Memory B cell (primary cell): ENCODE measurements around the gene FKBP2.

Experiments
- ATAC-seq: fragments of 150-1000 bp; cut with Tn5 transposase; 2 replicates; pipeline ENCODE4 v1.10.0; 2021; ENCODE audit warnings: low read depth, mild to moderate bottlenecking, moderate library complexity
- DNase-seq, 2 donors: peaks; one replicate each; pipeline ENCODE4 v3.0.0; 2022; ENCODE audit warnings: low spot score in 2 of 2
- H3K27ac Mint-ChIP-seq: one replicate; pipeline ENCODE4 v1.8.0; 2022; ENCODE audit warnings: mild to moderate bottlenecking, moderate library complexity, mixed read lengths
- H3K27me3 Mint-ChIP-seq: one replicate; pipeline ENCODE4 v1.8.0; 2022; ENCODE audit warnings: mixed read lengths
- H3K36me3 Mint-ChIP-seq: one replicate; pipeline ENCODE4 v1.8.0; 2022; ENCODE audit warnings: mild to moderate bottlenecking, mixed read lengths
- H3K4me1 Mint-ChIP-seq: one replicate; pipeline ENCODE4 v1.8.0; 2022; ENCODE audit warnings: mixed read lengths
- H3K4me3 Mint-ChIP-seq: one replicate; pipeline ENCODE4 v1.8.0; 2022; ENCODE audit warnings: mild to moderate bottlenecking, moderate library complexity, mixed read lengths
- H3K9me3 Mint-ChIP-seq: one replicate; pipeline ENCODE4 v1.8.0; 2022; ENCODE audit warnings: mixed read lengths

FKBP2 gene

DNA sequence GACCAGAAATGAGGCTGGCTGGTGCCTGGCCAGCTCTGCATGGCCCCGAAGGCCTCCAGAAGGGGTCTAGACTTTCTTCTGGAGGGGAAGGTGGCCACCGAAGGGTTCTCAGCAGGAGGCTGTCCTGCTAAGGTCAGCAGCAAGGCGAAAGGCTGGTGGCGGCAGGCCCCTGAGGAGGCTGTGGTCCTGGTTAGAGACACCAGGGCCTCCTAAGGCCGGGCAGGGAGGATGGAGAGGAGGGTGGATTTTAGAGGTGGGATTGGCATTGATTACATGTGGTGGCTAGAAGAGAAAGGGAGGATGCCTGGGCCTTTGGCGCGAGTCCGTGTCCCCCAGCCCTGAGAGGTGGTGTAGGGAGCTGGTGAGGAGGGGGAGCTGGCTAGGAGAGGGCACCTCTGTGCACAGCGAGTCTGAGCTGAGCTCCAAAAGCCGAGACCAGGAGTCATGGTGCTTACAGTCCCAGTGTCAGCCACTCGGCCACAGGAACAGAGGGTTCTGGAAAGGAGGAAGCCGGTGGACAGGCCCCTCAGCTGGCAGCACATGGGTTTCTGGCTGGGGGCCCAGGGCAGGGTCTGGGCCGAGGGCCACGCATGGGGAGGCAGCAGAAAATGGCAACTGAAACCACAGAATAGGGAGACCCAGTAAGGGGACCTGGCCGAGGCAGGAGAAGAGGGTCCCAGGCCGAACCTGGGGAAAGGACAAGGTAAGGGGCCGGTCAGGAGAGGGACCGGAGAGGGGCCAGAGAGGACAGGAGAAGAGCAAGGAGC lies 31.9 kb upstream of the FKBP2 start:
- Mint-ChIP-seq H3K36me3 (peaks cover 25% of the 10 kb centered on the region), H3K27me3 (no peaks in the 10 kb centered on the region), H3K4me3 (peak overlapping the region; percentile 58), H3K27ac (peak overlapping the region; percentile 86), H3K4me1 (peaks cover 43% of the 10 kb centered on the region), H3K9me3 (no peaks in the 10 kb centered on the region)
- no peak for DNase-seq
- ATAC-seq: no peak

- Mint-ChIP-seq H3K36me3 (peaks cover 21% of the 10 kb centered on the region), H3K4me1 (peaks cover 41% of the 10 kb centered on the region), H3K4me3 (no peak overlapping the region), H3K27me3 (no peaks in the 10 kb centered on the region), H3K27ac (no peak overlapping the region), H3K9me3 (no peaks in the 10 kb centered on the region)
- ATAC-seq (no peak), DNase-seq (no peak)
These were observed 31.4 kb upstream of the FKBP2 start for GRCh38 chr11:64209563-64209843.

DNA sequence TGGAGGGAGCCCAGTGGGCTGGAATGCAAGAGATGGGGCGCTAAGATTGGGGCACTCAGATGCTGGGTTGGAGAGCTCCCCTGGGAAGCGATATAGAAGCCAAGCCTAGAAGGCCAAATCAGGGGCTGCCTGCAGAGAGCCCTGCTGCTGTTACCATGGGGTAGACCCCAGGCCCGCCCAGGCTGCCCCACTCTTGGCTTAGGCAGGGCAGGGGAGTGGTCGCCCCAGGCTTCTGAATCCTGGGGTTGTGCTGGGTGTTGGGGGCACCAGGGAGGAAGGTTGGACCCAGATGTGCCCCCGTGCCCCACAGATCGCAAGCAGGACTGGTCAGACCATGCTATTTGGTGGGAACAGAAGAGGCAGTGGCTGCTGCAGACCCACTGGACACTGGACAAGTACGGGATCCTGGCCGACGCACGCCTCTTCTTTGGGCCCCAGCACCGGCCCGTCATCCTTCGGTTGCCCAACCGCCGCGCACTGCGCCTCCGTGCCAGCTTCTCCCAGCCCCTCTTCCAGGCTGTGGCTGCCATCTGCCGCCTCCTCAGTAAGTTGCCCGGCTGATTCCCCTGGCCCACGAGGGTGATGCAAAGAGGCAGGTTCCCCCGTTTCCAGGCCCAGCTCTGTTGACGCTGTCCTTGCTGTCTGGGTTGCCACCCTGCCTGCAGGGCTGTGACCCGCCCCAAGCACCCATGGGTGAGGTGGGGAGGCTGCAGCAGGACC lies 30.4 kb upstream of the FKBP2 start:
- no peak for ATAC-seq
- no peak overlapping the region for H3K27ac Mint-ChIP-seq
- no peaks in the 10 kb centered on the region for H3K27me3 Mint-ChIP-seq
- no peak overlapping the region for H3K4me3 Mint-ChIP-seq
- no peak for DNase-seq
- H3K4me1 Mint-ChIP-seq: peaks cover 38% of the 10 kb centered on the region
- H3K9me3 Mint-ChIP-seq: no peaks in the 10 kb centered on the region
- peaks cover 24% of the 10 kb centered on the region for H3K36me3 Mint-ChIP-seq

- H3K9me3 Mint-ChIP-seq: no peaks in the 10 kb centered on the region
- H3K27ac Mint-ChIP-seq: no peak overlapping the region
- H3K4me3 Mint-ChIP-seq: no peak overlapping the region
- ATAC-seq: no peak
- peaks cover 24% of the 10 kb centered on the region for H3K36me3 Mint-ChIP-seq
- DNase-seq: no peak
- peaks cover 34% of the 10 kb centered on the region for H3K4me1 Mint-ChIP-seq
- H3K27me3 Mint-ChIP-seq: no peaks in the 10 kb centered on the region
These were observed 29.6 kb upstream of the FKBP2 start for GRCh38 chr11:64211181-64211872.

- peaks cover 15% of the 10 kb centered on the region for H3K4me1 Mint-ChIP-seq
- H3K27me3 Mint-ChIP-seq: no peaks in the 10 kb centered on the region
- ATAC-seq (no peak), DNase-seq (no peak)
- peaks cover 24% of the 10 kb centered on the region for H3K36me3 Mint-ChIP-seq
- no peak overlapping the region for H3K4me3 Mint-ChIP-seq
- no peaks in the 10 kb centered on the region for H3K9me3 Mint-ChIP-seq
- H3K27ac Mint-ChIP-seq: peak overlapping the region; percentile 55
These were observed 24.0 kb upstream of the FKBP2 start for GRCh38 chr11:64216879-64217278.

DNA sequence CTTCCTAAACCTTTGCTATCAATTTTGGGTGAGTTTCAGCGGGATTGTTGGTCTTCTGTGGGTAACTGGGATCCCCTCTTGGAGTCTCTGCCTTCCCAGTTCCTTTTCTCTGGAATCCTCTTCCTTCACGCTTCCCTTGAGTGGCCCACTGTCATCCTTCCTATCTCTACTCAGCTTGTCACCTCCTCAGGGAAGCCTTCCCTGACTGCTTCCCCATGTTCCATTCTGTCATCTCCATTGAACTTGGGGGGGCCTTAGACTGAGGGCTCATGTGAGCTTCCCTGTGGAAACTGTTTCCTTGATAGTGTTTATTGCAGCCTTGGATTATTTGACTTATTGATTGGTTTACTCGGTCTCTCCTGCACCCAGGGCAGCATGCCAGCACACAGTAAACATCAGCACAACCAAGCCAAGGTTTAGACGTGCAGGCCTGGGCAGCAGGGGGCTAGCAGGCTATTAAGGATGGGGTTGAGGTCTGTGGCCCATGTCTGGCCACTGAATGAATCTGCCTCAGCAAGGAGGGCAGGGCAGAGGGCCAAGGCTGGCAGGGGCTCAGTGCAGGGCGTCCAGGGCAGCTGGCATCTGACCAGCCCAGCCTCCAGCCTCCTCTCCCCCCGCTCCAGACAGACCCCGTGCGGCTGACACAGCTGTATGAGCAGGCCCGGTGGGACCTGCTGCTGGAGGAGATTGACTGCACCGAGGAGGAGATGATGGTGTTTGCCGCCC lies 22.1 kb upstream of the FKBP2 start:
- peaks cover 5% of the 10 kb centered on the region for H3K4me1 Mint-ChIP-seq
- no peak overlapping the region for H3K4me3 Mint-ChIP-seq
- H3K27ac Mint-ChIP-seq: peak overlapping the region; percentile 14
- H3K27me3 Mint-ChIP-seq: no peaks in the 10 kb centered on the region
- DNase-seq (no peak), ATAC-seq (no peak)
- H3K36me3 Mint-ChIP-seq: peaks cover 15% of the 10 kb centered on the region
- no peaks in the 10 kb centered on the region for H3K9me3 Mint-ChIP-seq

DNA sequence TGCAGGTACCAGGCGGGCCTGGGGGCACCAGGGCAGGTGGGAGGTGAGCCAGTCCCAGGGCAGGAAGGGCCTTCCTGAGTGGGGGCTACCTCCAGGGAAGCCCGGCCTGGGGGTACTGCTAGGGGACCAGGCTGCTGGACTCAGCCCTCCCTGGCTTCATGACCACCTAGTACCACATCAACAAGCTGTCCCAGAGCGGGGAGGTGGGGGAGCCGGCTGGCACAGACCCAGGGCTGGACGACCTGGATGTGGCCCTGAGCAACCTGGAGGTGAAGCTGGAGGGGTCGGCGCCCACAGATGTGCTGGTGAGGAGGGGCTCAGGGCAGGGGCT lies 21.6 kb upstream of the FKBP2 start:
- H3K27me3 Mint-ChIP-seq: no peaks in the 10 kb centered on the region
- H3K9me3 Mint-ChIP-seq: no peaks in the 10 kb centered on the region
- H3K4me3 Mint-ChIP-seq: no peak overlapping the region
- ATAC-seq: no peak
- peaks cover 7% of the 10 kb centered on the region for H3K4me1 Mint-ChIP-seq
- DNase-seq: no peak
- H3K27ac Mint-ChIP-seq: no peak overlapping the region
- H3K36me3 Mint-ChIP-seq: peaks cover 14% of the 10 kb centered on the region

DNA sequence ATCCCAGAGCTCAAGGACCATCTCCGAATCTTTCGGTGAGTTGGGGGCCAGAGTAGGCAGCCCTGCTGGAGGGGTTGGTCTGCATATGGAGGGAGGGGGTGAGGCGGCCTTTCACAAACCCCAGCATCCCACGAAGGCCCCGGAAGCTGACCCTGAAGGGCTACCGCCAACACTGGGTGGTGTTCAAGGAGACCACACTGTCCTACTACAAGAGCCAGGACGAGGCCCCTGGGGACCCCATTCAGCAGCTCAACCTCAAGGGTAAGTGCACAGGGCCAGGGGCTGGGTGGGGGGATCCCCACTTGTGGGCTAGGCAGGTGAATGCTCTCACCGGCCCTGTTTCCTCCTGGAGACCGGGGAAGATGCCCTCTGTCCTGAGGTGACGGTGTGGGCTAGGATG lies 21.1 kb upstream of the FKBP2 start:
- no peaks in the 10 kb centered on the region for H3K9me3 Mint-ChIP-seq
- no peak overlapping the region for H3K4me3 Mint-ChIP-seq
- H3K27me3 Mint-ChIP-seq: no peaks in the 10 kb centered on the region
- ATAC-seq (no peak), DNase-seq (no peak)
- H3K36me3 Mint-ChIP-seq: peaks cover 14% of the 10 kb centered on the region
- no peak overlapping the region for H3K27ac Mint-ChIP-seq
- peaks cover 7% of the 10 kb centered on the region for H3K4me1 Mint-ChIP-seq

DNA sequence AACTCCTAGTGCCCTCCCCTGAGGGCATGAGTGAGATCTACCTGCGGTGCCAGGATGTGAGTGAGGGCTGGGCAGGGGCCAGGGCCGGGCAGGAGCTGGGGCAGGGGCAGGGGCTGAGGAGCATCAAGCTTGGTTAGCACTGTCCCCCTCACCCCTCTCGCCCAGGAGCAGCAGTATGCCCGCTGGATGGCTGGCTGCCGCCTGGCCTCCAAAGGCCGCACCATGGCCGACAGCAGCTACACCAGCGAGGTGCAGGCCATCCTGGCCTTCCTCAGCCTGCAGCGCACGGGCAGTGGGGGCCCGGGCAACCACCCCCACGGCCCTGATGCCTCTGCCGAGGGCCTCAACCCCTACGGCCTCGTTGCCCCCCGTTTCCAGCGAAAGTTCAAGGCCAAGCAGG lies 20.6 kb upstream of the FKBP2 start:
- Mint-ChIP-seq H3K27ac (no peak overlapping the region), H3K4me1 (peaks cover 9% of the 10 kb centered on the region), H3K27me3 (no peaks in the 10 kb centered on the region), H3K9me3 (no peaks in the 10 kb centered on the region), H3K4me3 (no peak overlapping the region), H3K36me3 (peaks cover 11% of the 10 kb centered on the region)
- ATAC-seq: no peak
- DNase-seq: no peak

DNA sequence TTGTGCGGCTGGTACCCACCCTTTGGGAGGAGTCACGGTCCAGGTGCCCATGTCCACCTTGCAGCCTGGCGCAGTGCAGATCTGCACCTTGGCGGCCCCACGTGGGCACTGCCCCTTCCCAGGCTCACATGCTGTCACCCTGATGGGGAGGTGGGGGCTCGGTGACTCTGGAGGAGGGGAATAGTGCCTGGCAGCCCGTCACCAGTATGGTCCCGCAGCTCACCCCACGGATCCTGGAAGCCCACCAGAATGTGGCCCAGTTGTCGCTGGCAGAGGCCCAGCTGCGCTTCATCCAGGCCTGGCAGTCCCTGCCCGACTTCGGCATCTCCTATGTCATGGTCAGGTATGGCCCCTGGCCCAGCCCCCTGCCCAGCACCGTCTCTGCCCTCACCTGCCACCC lies 20.1 kb upstream of the FKBP2 start:
- Mint-ChIP-seq H3K4me1 (peaks cover 11% of the 10 kb centered on the region), H3K9me3 (no peaks in the 10 kb centered on the region), H3K4me3 (no peak overlapping the region), H3K27me3 (no peaks in the 10 kb centered on the region), H3K27ac (no peak overlapping the region), H3K36me3 (peaks cover 10% of the 10 kb centered on the region)
- ATAC-seq (no peak), DNase-seq (peak in 1 of 2 donors; percentile 11)

DNA sequence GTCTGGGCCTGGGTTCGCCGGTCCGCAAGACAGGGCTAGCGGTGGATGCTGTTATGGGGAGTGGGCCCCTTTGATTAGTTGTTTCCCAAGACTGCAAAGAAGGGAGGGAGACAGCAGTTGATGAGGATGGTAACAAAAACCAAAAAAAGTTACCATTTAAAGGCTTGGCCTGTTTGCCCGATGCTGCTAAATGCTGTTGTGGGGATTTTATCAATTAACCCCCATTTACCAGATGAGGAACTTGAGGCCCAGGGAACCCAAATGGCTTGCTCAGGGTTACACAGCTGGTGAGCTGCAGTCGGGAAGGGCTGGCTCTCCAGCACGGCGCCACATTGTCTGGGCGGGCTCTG lies 18.3 kb upstream of the FKBP2 start:
- Mint-ChIP-seq H3K4me3 (no peak overlapping the region), H3K9me3 (no peaks in the 10 kb centered on the region), H3K36me3 (peaks cover 6% of the 10 kb centered on the region), H3K27ac (no peak overlapping the region), H3K27me3 (no peaks in the 10 kb centered on the region), H3K4me1 (peaks cover 20% of the 10 kb centered on the region)
- no peak for ATAC-seq
- DNase-seq: no peak

GRCh38 chr11:64223001-64223651 lies 17.8 kb upstream of the FKBP2 start:
- DNase-seq (no peak), ATAC-seq (no peak)
- Mint-ChIP-seq H3K4me3 (no peak overlapping the region), H3K4me1 (peaks cover 22% of the 10 kb centered on the region), H3K36me3 (peaks cover 6% of the 10 kb centered on the region), H3K9me3 (no peaks in the 10 kb centered on the region), H3K27me3 (no peaks in the 10 kb centered on the region), H3K27ac (no peak overlapping the region)

DNA sequence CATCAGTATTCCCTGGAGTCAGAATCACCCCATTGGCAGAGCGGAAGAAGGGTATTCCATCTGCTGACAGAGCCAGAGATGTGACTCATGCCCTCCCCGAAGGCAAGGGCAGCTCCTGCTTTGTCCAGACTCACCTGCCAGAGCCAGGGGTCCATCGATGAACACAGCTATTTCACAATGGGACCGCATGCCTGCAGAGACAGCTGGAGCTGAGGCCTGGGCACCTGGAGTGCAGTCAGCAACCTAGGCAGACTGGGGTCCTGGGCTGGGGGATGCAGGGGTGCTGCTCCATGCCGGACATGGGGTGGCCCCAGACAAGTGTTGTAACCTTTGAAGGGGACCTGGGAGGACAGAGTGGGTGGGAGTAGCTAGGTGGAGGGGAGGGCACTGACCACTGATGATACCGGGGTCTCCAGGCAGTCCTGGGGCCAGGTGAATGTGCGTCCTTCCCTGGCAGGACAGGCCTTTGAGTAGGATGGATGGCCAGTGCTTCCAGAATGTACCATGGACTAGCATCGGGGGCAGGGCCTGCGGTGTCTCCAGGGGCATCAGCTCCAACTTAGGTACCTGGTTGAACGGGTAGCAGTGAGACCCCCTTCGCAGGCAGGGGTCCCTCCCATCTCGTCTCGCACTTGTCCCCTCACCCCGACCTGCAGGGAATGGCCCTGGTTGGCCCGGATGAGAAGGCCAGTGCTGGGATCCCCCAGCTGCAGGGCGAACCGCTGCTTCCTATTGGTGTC lies 16.6 kb upstream of the FKBP2 start:
- H3K4me1 Mint-ChIP-seq: peaks cover 24% of the 10 kb centered on the region
- H3K9me3 Mint-ChIP-seq: no peaks in the 10 kb centered on the region
- H3K36me3 Mint-ChIP-seq: peaks cover 2% of the 10 kb centered on the region
- ATAC-seq: no peak
- peak overlapping the region; percentile 53 for H3K4me3 Mint-ChIP-seq
- no peaks in the 10 kb centered on the region for H3K27me3 Mint-ChIP-seq
- no peak for DNase-seq
- H3K27ac Mint-ChIP-seq: no peak overlapping the region
